ENCODE measurements around the gene TRAF4.

- TF ChIP-seq CTCF (IDR thresholded peaks at IDR 0.05; ENCODE audit: extremely low read depth in 1 of 2, insufficient read depth in 1 of 2, low read depth in 1 of 2, low read length in 2 of 2) (no peak), POLR2A (IDR thresholded peaks at IDR 0.05; ENCODE audit: low read depth, low read length) (no peak), EZH2 (IDR thresholded peaks at IDR 0.05; ENCODE audit: borderline replicate concordance, low read depth, low read length, severe bottlenecking) (no peak), MAX (IDR thresholded peaks at IDR 0.05; ENCODE audit: insufficient read depth, insufficient read length) (no peak), JUN (IDR thresholded peaks at IDR 0.05; ENCODE audit: borderline replicate concordance, insufficient read depth, insufficient read length, low read depth) (no peak), MYC (IDR thresholded peaks at IDR 0.05; ENCODE audit: low read depth, low read length) (no peak)
Measured at GRCh38 chr17:28698253-28698941, 45.4 kb upstream of the TRAF4 start.

Measured in endothelial cell of umbilical vein (primary cell).